ENCODE measurements around the gene MAL.
A peak's percentile ranks its signal among the peaks of the same experiment; 100 is the strongest.

The MAL gene

DNA sequence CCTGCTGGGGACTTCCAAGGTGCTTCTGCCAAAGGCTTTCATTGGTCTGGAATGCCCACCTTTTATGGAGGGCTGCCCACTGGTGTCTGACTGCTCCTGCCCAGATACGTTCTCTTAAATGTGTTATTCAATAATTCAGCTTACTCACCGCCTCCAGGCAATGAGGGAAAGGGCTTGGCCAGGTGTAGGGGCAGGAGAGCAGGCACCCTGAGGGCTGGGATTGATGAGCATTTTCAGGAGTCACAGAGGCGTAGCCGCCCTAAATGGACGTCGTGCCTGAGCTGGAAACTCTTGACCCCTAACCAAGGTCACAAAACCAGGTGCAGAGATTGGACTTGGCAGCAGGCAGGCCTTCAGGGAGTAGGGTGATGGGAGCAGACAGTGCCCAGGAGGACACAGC is 26.8 kb downstream of the MAL start:
- peaks cover 74% of the 10 kb centered on the region for H3K4me1 Mint-ChIP-seq (ENCODE audit: low read depth)
- H3K27ac Mint-ChIP-seq, result no peak overlapping the region
- no peaks in the 10 kb centered on the region for H3K27me3 Mint-ChIP-seq

DNA sequence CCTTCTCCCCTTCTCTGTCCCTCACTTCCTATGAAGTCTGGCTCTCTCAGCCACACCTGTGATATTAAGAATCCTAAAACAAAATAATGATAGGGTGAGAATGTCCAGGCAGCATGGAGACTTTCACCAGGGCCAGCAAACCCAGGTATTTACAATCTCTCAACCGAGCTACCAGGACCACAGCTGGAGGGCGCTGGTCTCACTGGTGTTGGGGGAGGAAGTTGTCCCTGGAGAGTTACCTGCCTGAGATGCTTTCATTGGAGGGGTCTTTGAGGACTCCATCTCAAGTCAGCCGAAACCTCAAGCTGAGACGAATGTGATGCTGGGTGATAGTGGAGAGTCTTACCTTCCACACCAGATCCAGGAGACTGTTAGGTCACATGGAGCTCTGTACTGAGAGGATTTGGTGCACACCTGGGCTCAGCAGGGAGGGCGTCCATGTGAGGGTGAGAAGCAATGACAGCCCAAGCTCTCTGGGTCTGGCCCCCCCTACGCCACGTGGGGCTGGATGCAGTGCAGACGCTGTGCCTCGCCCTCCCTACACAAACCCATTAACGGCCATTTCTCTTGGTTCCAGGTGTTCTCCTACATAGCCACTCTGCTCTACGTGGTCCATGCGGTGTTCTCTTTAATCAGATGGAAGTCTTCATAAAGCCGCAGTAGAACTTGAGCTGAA is 27.4 kb downstream of the MAL start:
- no peaks in the 10 kb centered on the region for H3K9me3 Mint-ChIP-seq
- peaks cover 3% of the 10 kb centered on the region for H3K36me3 Mint-ChIP-seq (ENCODE audit: low read depth)
- no peak overlapping the region for H3K4me3 Mint-ChIP-seq
- peaks cover 68% of the 10 kb centered on the region for H3K4me1 Mint-ChIP-seq (ENCODE audit: low read depth)
- H3K27me3 Mint-ChIP-seq, result no peaks in the 10 kb centered on the region
- H3K27ac Mint-ChIP-seq, result no peak overlapping the region

More for the DNA sequence above, 26.8 kb downstream of the MAL start:
- H3K36me3 Mint-ChIP-seq (ENCODE audit: low read depth), result peaks cover 3% of the 10 kb centered on the region
- H3K4me3 Mint-ChIP-seq, result no peak overlapping the region
- H3K9me3 Mint-ChIP-seq, result no peaks in the 10 kb centered on the region

DNA sequence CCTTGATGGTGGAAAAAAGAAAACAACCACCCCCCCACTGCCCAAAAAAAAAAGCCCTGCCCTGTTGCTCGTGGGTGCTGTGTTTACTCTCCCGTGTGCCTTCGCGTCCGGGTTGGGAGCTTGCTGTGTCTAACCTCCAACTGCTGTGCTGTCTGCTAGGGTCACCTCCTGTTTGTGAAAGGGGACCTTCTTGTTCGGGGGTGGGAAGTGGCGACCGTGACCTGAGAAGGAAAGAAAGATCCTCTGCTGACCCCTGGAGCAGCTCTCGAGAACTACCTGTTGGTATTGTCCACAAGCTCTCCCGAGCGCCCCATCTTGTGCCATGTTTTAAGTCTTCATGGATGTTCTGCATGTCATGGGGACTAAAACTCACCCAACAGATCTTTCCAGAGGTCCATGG is 28.0 kb downstream of the MAL start:
- Mint-ChIP-seq H3K36me3 (ENCODE audit: low read depth) (peaks cover 3% of the 10 kb centered on the region), H3K27ac (peak overlapping the region; percentile 74), H3K27me3 (no peaks in the 10 kb centered on the region), H3K4me1 (ENCODE audit: low read depth) (peaks cover 67% of the 10 kb centered on the region), H3K9me3 (no peaks in the 10 kb centered on the region), H3K4me3 (no peak overlapping the region)

DNA sequence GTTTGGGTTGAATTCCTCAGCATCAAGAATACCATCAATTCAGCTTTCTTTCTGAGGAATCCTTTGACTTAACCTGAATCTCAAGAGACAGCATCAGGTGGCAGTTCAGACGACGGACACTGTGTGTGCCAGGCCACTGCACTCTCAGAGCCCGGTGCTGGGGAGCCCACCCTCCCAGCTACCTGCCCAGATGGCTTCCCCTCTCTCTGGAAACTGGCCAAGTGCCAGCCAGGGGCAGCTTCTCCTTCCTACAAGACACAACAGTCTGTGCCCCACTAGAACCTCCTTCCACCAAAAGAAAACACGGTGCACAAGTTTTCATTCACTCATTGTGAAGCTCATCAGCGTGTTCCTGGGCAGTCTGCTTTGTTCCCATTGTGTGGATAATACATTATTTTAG is 28.5 kb downstream of the MAL start:
- Mint-ChIP-seq H3K36me3 (ENCODE audit: low read depth) (peaks cover 3% of the 10 kb centered on the region), H3K4me1 (ENCODE audit: low read depth) (peaks cover 62% of the 10 kb centered on the region), H3K4me3 (no peak overlapping the region), H3K27me3 (no peaks in the 10 kb centered on the region), H3K9me3 (no peaks in the 10 kb centered on the region), H3K27ac (peak overlapping the region; percentile 74)

DNA sequence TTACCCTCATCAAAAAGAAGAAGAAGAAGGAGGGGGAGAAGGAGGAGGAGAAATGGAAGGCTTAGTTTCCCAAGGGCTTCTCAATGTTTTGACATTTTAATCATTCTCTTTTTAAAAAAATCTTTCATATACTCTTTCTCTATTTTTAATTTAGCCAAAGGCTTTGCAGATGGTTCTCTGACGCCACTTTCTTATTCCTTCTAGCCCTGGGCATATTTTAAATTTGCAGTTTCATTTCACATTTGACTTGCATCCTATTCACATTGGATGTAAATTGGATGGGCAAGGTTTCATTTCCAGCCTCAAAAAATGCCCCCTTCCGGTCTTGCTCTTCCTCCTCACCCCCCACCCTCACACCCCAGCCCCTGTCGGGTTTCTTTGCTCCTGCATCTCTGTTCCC is 29.8 kb downstream of the MAL start:
- Mint-ChIP-seq H3K36me3 (ENCODE audit: low read depth) (no peaks in the 10 kb centered on the region), H3K4me1 (ENCODE audit: low read depth) (peaks cover 53% of the 10 kb centered on the region), H3K27me3 (no peaks in the 10 kb centered on the region), H3K4me3 (no peak overlapping the region), H3K27ac (no peak overlapping the region), H3K9me3 (no peaks in the 10 kb centered on the region)

DNA sequence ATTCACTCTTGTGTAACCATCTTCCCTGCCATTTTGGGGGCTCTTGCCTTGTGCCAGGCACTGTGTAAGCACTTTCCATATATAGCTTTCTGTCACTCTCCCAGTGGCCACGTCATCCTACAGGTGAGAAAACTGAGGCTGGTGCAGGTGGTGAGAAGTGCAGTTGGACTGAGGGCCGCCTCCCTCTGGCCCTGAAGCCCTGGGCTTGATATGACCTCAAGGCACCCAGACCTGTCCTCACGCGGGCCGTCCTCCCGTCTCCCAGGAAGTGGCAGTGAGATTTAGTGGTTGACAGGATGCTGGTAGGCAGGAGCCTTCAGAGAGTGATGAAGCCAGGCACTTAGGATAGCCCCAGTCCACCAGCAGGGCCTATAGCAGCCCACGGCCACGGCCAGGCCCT is 30.5 kb downstream of the MAL start:
- Mint-ChIP-seq H3K36me3 (ENCODE audit: low read depth) (no peaks in the 10 kb centered on the region), H3K9me3 (no peaks in the 10 kb centered on the region), H3K4me1 (ENCODE audit: low read depth) (peaks cover 45% of the 10 kb centered on the region), H3K27me3 (no peaks in the 10 kb centered on the region), H3K4me3 (no peak overlapping the region), H3K27ac (no peak overlapping the region)

DNA sequence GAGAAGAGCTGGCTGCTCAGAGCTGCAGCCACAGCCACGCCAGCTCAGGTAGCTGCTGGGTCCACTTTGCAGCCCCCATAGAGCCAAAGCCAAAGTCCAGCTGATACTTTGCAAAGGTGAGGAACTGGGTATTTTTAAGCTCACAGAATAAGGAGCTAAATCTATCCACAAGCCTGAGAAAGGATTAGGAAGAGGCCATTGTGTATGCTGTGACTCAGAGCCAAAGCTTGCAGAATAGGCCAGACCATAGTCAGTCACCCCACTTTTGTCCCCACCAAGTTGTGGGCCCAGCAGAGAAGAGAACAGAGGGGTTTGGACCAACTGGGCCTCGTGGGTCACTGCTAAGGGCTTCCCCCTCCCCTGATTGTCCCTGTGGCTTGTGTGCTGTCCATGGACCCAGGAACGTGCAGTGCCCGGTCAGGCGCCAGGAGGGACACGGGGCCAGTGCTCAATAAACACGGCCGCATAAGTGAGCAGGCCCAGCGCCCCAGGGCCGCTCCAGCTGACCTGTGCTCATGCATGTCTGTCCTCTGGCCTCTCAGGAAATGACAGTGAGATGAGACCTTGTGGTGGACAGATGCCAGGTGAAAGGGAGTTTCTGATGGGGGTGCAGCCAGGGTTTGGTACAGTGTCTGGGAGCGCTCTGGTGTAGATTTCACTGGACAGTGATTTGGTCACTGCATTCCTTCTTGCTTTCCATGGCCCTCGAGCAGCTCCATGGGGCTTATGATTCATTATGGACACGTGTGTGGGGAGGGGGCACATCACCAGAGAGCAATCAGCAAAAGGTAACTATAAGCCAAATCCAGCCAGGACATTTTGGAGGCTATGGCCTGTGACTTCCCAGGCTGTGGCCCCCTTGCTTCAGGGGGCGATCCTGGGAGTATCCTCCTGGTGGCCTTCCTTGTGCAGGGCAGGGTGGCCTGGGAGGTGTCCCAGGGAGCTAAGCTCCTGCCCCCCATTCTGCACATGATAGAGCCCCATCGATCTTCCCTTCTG is 31.3 kb downstream of the MAL start:
- H3K4me1 Mint-ChIP-seq (ENCODE audit: low read depth), result peaks cover 42% of the 10 kb centered on the region
- no peak overlapping the region for H3K27ac Mint-ChIP-seq
- no peaks in the 10 kb centered on the region for H3K9me3 Mint-ChIP-seq

DNA sequence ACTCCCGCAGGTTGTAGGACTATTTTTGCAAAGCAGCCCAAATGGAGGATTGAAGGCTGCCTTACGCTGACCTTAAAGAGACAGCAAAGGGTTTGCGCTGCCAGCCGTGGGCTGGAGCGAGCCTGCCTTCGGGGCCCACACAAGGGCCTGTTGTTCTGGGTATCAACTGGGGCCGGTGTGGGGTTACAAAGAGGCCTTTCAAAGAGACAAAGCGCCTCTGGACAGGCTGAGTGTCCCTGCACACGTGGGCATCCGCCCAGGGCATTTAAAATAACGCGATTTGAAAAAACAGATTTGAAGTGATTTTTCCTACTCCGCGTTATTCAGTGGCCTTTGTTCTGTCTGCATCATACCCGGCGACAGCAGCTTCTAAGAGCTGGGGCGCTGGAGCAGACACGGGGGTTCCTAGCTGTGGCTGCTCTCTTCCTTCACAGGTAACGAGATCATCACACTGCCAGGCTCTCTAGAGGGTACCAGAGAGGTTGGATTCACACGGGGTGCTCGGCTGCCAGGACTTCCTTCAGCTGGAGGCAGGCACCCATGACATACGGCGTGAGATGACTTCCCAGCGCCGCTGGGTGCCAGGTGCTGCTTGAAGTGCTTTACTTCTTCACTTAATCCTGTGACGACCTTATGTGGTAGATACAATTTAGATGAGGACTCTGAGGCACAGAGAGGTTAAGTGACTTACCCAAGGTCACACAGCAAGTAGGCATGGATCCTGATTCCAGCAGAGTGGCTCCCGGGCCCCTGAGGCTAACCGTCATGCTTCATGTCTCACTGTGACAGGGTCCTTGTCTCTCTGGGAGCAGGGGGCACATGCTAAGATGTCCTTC is 32.2 kb downstream of the MAL start:
- Mint-ChIP-seq H3K27me3 (no peaks in the 10 kb centered on the region), H3K9me3 (no peaks in the 10 kb centered on the region), H3K36me3 (ENCODE audit: low read depth) (no peaks in the 10 kb centered on the region), H3K4me1 (ENCODE audit: low read depth) (peaks cover 41% of the 10 kb centered on the region), H3K4me3 (no peak overlapping the region), H3K27ac (no peak overlapping the region)

More for the DNA sequence above, 31.3 kb downstream of the MAL start:
- Mint-ChIP-seq H3K4me3 (no peak overlapping the region), H3K27me3 (no peaks in the 10 kb centered on the region), H3K36me3 (ENCODE audit: low read depth) (no peaks in the 10 kb centered on the region)

DNA sequence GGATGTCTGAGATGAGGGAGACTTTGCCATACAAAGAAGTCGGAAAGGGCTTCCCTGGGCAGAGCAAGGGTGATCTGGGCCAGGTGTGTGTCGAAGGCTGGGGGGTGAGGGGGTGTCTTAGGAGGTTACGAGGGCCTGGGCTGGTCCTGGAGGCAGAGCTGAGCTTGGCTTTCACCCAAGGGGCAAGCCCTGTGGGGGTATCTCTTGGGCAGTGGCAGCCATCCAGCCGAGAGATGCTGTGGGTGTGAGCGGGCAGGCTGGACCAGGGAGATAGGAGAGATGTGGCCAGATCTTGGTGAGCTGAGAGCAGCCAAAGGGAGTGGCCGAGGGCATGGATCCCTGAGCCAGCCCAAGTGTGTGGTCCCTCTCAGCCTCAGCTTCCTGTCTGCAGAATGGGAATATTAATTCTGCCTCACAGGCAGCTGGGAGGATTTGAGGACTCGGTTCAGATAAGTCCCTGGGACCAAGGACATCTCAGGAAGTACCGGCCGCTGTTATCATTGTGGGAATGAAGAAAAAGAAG is 33.0 kb downstream of the MAL start:
- Mint-ChIP-seq H3K36me3 (ENCODE audit: low read depth) (no peaks in the 10 kb centered on the region), H3K4me3 (no peak overlapping the region), H3K4me1 (ENCODE audit: low read depth) (peaks cover 46% of the 10 kb centered on the region), H3K27ac (no peak overlapping the region), H3K9me3 (no peaks in the 10 kb centered on the region), H3K27me3 (no peaks in the 10 kb centered on the region)

DNA sequence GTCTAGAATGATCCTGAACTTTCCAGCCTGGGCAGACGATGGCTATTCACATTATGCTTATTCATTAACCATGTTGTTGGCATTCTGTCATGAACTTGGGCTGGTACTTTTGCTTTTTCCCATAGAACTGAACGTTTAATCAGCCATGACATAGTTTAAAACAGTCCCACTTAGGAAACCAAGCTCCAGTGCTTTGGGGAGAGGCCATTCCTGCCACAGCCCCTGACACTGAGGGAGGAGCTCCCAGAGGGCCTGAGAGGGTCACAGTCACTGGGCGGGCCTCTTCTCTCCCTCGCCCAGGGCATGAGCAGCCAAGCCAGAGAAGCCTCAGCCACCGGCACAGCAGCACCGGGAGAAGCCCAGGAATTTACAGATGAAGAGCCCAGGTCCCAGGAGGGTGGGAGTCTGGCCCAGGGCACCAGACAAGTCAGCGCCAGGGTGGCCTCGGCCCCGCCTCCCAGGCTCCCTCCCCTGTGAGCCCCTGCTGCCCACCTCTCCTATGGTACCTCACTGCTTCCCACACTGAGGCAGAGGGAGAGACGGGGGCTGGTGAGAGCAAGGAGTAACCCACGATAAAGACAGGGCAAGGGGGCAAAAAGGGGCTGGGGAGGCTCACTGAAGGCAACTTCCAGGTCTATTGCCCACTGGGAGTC is 33.6 kb downstream of the MAL start:
- Mint-ChIP-seq H3K27ac (no peak overlapping the region), H3K36me3 (ENCODE audit: low read depth) (no peaks in the 10 kb centered on the region), H3K4me3 (no peak overlapping the region), H3K27me3 (no peaks in the 10 kb centered on the region), H3K9me3 (no peaks in the 10 kb centered on the region), H3K4me1 (ENCODE audit: low read depth) (peaks cover 44% of the 10 kb centered on the region)

DNA sequence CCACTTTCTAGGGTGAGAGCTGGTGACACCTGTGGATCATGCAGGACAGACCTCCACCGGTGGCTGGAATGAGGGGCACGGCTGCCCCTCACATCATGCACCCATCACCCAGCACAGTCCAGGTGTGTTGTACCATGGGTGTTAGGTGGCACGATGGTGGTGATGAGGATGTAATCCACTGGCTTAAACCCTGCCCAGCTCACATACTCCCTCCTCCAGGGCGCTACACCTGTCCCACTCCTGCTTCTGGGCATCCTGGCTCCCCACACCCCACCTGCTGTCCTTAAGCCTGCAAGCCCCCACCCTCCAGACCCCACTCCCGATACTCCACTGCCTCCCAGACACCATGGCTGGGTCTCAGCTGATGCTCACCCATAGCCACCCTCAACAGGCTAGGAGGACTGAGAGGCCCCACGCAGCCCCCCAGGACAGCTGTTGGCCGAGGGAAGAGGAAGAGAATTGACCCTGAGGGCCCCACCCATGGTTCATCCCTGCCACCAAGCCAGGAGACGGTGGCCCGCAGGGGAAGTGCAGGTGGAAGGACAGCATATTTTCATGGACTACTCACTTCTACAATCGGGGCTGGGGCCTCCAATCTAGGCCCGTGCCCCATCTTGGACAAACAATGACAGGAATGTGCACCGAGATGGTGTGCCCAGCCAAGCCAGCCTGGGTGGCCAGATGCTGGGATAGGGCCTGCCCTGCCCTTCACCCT is 34.3 kb downstream of the MAL start:
- Mint-ChIP-seq H3K4me3 (no peak overlapping the region), H3K36me3 (ENCODE audit: low read depth) (no peaks in the 10 kb centered on the region), H3K27ac (no peak overlapping the region), H3K9me3 (no peaks in the 10 kb centered on the region), H3K4me1 (ENCODE audit: low read depth) (peaks cover 37% of the 10 kb centered on the region), H3K27me3 (no peaks in the 10 kb centered on the region)

DNA sequence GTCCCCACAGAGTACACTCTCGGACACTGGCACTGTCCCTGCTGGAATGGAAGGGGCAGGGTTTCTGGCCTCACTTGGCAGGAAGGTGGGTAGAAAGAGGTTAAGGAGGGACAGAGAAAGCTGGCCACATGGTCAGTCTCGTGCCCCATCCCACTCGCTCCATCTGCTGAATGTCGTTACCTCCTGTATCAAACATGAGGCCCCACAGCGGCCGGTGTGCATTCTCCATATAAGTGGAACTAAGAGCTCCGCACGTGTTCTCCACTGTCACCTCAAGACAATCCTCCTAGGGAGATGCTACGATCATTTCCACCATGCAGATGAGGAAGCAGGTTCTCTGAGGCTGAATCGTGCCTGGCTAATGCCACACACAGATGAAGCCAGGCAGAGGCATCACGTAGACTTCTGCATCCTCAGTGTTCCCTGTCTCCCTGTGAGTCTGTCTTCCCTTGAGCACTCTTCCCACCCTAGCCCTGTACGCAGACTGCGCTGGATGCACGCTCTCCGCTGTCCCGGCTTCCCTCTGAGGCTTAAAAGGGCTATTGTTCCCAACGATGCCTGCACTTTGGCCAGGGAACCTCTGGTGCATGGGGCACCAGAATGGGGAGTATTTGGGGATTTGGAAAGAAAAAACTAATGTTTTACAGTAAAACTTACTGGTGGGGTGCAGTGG is 35.1 kb downstream of the MAL start:
- peaks cover 29% of the 10 kb centered on the region for H3K4me1 Mint-ChIP-seq (ENCODE audit: low read depth)
- H3K9me3 Mint-ChIP-seq, result no peaks in the 10 kb centered on the region
- H3K27me3 Mint-ChIP-seq, result no peaks in the 10 kb centered on the region
- H3K36me3 Mint-ChIP-seq (ENCODE audit: low read depth), result no peaks in the 10 kb centered on the region
- no peak overlapping the region for H3K27ac Mint-ChIP-seq
- H3K4me3 Mint-ChIP-seq, result no peak overlapping the region

DNA sequence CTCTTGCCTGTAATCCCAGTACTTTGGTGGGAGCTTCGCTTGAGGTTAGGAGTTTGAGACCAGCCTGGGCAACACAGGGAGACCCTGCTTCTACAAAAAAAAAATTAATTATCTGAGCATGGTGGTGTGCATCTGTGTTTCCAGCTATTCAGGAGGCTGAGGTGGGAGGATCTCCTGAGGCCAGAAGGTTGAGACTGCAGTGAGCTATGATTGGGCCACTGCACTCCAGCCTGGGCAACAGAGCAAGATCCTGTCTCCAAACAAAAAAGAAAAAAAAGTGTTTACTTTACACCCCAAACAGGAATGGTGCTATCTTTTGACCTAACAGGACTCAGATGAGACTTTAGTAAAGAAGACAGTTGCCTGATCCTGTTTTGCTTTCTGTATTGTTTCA is 35.6 kb downstream of the MAL start:
- Mint-ChIP-seq H3K27ac (no peak overlapping the region), H3K9me3 (no peaks in the 10 kb centered on the region), H3K4me1 (ENCODE audit: low read depth) (peaks cover 24% of the 10 kb centered on the region), H3K36me3 (ENCODE audit: low read depth) (no peaks in the 10 kb centered on the region), H3K27me3 (no peaks in the 10 kb centered on the region), H3K4me3 (no peak overlapping the region)

All from stimulated activated naive CD8-positive, alpha-beta T cell treated with anti-CD3 and anti-CD28 coated beads, Interleukin-15, Interleukin-2, amounts not matched to agents 100 ng/mL and 50 ng/mL, for 24 hours (primary cell).